Measurements from ENCODE around the gene PTPRN2.

Gene PTPRN2

DNA sequence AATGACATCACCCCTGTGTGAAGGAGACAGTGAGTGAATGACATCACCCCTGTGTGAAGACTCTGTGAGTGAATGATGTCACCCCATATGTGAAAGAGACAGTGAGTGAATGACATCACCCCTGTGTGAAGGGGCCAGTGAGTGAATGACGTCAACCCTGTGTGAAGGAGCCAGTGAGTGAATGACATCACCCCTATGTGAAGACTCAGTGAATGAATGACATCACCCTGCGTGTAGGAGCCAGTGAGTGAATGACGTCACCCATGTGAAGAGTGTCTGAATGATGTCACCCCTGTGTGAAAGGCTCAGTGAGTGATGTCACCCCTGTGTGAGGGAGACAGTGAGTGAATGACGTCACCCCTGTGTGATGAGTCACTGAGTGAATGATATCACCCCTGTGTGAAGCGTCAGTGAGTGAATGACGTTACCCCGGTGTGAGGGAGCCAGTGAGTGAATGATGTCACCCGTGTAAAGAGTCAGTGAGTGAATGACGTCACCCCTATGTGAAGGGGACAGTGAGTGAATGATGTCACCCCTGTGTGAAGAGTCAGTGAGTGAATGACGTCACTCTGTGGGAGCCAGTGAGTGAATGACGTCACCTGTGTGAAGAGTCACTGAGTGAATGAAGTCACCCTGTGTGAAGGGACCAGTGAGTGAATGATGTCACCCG, 478.1 kb downstream of the PTPRN2 start:
- no peak for DNase-seq (ENCODE audit: low read depth in 2 of 2, low spot score in 1 of 2)

DNA sequence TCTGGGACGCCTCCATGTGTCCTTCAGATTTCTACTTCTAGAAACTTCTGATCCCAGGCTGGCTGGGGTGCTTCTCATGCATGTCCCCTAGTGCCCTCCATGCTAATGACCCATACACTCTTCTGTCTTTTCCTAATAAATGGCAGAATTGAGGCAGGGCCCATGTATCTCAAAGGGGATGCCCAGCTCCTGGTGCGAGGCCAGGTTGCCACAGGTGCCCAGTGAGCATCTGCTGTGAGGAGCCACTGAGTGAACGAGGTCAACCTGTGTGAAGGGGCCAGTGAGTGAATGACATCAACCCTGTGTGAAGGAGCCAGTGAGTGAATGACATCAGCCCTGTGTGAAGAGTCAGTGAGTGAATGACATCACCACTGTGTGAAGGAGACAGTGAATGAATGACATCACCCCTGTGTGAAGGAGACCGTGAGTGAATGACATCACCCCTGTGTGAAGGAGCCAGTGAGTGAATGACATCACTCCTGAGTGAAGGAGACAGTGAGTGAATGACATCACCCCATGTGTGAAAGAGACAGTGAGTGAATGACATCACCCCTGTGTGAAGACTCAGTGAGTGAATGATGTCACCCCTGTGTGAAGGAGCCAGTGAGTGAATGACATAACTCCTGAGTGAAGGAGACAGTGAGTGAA, 478.9 kb downstream of the PTPRN2 start:
- DNase-seq (ENCODE audit: low read depth in 2 of 2, low spot score in 1 of 2): no peak

- no peak for DNase-seq (ENCODE audit: low read depth in 2 of 2, low spot score in 1 of 2)
These were observed 479.8 kb downstream of the PTPRN2 start for GRCh38 chr7:158107806-158108205.

DNA sequence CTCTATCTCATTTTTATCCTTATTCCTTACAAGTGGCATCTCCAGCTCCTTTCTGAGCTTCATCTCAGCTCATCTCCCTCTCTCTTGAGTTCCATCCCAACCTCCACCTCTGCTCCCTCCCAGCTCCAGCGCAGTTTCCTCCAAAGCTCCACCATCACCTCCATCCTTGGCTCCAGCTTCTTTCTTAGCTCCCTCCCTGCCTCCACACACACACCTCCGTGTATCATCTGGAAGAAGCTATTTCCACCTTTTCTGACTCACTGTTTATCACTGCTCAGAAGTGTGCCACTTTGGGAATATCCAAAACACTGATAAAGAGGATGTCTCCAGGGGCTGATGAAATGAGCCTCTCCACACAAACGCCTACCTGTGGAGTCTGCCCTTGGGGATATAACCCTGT, 481.4 kb downstream of the PTPRN2 start:
- DNase-seq (ENCODE audit: low read depth in 2 of 2, low spot score in 1 of 2): no peak

DNA sequence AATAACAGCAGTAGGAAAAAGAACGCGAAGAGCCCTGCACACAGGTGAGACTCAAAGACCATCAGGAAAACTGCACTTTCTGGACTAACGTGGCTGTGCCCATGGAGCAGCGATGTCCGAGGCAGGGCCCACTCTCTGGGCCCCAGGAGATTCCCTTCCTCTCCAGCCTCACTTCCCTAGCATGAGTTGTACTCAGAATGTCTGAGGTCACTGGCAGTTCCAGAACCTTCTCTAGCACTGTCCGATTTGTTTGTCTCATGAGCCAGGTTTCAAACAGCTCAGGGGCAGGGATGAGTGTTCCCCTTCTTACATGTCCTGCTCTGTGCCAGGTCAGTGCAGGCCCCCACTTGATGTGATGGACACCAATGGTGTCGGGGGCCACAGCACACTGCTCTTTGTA, 484.2 kb downstream of the PTPRN2 start:
- no peak for DNase-seq (ENCODE audit: low read depth in 2 of 2, low spot score in 1 of 2)

GRCh38 chr7:158102897-158103296, 484.7 kb downstream of the PTPRN2 start:
- no peak for DNase-seq (ENCODE audit: low read depth in 2 of 2, low spot score in 1 of 2)

- DNase-seq (ENCODE audit: low read depth in 2 of 2, low spot score in 1 of 2): no peak
These were observed 485.7 kb downstream of the PTPRN2 start for GRCh38 chr7:158101821-158102450.

DNA sequence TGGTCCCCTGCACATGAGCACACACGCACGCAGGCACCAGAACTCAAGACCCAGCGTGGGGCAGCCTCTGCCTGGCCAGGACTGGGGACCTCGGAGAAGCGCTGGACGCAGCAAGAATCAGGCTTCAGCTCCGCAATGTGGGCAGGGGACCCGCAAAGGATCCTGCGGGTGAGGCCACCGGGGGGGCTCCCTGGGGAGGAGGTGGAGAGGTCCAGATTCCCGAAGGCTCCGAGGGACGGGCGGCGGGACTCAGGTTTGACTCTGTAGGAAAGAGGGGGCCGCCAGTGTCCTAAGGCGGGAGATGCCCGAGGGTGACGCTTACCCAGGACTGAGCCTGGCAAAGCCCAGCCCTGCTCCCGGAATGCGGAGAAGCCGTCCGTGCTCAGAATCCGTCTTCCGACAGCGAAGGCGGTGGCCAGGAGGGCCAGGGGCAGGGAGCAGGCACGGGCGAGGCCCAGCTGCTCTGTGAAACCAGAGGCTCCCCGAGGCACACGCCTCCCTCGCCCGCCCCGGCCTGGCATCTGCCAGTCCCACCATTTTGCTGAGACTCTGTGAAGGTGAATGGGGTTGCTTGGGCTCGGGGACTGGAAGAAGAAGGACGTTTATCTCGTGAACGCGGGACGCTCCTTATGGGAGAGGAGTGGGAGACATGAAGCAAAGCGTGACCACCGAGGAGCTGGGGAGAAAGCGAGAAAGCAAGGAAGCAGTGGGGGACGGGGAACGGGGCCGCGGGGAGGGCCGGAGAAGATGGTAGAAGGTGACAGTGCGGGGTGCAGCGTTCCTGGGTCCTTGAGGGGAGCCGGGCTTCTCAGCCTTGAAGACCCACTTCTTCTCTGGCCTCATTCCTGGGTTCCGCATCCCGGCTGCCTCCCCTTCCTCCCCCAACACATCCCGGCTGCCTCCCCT, 489.2 kb downstream of the PTPRN2 start:
- DNase-seq (ENCODE audit: low read depth in 2 of 2, low spot score in 1 of 2): no peak

DNA sequence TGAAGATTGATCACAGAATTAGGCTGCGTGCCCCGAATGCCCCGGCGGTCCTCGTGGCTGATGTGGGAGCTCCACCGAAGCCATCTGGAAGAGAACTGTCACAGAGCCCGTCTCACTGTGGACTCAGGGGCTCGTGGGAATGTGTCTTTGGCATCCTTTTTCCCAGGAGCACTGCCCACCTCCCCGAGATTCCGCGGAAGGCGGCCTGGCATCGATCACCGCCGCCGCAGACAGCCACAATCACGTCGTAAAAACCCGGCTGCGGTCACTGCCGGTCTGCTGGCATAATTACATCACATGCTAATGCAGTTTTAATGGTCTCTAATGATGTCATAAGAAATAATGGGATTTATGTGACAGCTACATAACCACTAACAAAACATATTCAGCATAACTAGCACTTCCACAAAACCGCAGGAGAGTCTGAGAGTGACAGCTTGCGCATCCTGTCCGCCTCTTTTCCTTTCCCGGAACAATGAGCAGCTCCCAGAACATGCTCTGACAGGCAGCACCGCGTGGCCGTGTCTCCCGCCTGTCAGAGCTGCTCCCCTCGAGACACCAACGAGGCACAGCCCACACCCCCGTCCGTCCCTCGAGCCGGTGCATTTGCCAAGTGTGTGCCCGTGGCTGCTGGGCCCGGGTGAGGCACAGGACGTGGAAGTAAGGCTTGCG, 490.0 kb downstream of the PTPRN2 start:
- DNase-seq (ENCODE audit: low read depth in 2 of 2, low spot score in 1 of 2): no peak

GRCh38 chr7:158097106-158097452, 490.5 kb downstream of the PTPRN2 start:
- DNase-seq (ENCODE audit: low read depth in 2 of 2, low spot score in 1 of 2): no peak

DNA sequence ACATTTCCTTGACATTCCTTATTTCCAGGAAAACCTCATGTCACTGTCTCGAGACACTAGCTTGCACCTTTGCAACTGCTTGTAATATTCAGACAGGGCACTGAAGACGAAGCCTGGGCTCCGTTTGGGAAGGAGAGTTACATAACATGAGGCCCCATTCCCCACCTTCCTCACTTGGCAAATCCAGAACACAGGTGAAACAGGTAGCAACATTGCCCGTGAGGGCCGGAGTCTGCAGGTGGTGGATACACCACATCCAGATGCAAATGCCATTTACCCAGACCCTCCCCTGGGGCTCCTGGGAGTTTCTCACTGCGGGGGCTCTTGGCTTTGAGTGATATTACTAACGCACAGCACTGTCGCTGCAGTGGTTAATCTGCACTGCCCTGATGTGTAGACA, 491.0 kb downstream of the PTPRN2 start:
- no peak for DNase-seq (ENCODE audit: low read depth in 2 of 2, low spot score in 1 of 2)

DNA sequence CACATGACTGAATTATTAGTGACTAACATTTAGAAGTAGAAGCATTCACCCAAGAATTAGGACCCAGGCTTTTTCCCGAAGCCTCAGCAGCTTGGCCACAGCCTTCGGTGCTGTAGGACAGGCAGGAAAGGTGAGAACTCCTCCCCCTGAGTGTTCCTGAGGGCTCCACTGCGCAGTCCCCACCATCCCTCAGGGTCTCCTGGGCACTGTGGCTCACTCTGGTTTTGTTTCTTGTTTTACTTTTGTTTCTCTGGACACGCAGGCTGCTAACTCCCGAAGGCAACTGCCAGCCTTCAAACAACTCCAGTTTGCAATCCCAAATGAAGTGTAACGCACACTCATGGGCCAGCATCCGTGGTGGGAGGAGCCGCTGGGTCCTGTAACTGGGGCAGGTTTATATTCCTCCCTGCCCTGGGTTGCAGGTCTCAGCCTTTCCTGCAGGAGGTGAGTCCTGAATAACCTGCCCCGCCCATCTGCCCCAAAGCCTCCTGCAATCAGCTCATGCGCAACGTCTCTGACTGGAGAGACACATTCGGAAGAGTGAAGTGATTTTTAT, 492.9 kb downstream of the PTPRN2 start:
- no peak for DNase-seq (ENCODE audit: low read depth in 2 of 2, low spot score in 1 of 2)

- no peak for DNase-seq (ENCODE audit: low read depth in 2 of 2, low spot score in 1 of 2)
These were observed 493.6 kb downstream of the PTPRN2 start for GRCh38 chr7:158094046-158094445.

- no peak for DNase-seq (ENCODE audit: low read depth in 2 of 2, low spot score in 1 of 2)
These were observed 494.3 kb downstream of the PTPRN2 start for GRCh38 chr7:158093156-158093796.

DNA sequence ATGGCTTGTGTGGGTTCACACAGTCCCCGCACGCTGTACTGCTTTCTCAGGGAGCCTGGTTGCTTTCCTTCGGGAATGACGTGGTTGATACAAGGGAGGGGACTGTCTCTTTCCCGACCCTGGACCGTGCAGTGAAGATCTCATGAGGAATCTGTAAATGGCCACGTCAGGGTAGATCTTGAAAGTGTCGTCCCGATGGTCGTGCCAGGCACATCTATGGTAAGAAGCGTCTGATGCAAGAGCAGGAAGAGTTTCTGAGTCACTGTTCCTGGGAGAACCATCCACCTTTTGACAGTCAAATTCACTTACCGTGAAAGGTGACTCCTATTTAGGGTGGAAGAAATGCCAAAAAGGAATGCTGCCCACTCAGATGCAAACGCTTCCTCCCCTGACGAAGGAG, 500.4 kb downstream of the PTPRN2 start:
- DNase-seq (ENCODE audit: low read depth in 2 of 2, low spot score in 1 of 2): no peak

GRCh38 chr7:158085741-158086695, 501.6 kb downstream of the PTPRN2 start:
- DNase-seq (ENCODE audit: low read depth in 2 of 2, low spot score in 1 of 2): no peak

DNA sequence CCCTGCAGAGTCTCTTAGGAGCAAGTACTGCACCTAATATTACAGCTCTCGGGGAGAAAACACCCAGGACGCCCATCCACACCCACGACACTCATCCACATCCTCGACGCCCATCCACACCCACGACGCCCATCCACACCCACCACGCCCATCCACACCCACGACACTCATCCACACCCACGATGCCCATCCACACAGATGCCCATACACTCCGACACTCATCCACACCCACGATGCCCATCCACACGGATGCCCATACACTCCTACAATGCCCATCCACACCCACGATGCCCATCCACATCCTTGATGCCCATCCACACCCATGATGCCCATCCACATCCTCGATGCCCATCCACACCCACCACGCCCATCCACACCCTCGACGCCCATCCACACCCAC, 503.1 kb downstream of the PTPRN2 start:
- no peak for DNase-seq (ENCODE audit: low read depth in 2 of 2, low spot score in 1 of 2)

- DNase-seq (ENCODE audit: low read depth in 2 of 2, low spot score in 1 of 2): no peak
These were observed 503.9 kb downstream of the PTPRN2 start for GRCh38 chr7:158083526-158084310.

Data from stimulated activated CD8-positive, alpha-beta memory T cell treated with anti-CD3 and anti-CD28 coated beads, Interleukin-4, amount 100 ng/mL, for 4 hours (primary cell).